Immature natural killer cell (primary cell): ENCODE measurements around the gene EFCAB11. TPM values are rescaled to one million over a fixed set of nuclear protein-coding genes. Genes with fewer than 3 reads are reported as not detected.

ENCODE experiments used
- DNase-seq, 3 donors: peaks; one replicate each; pipeline ENCODE4 v3.0.0; 2022; ENCODE audit warnings: mixed read lengths in 1 of 3
- H3K27ac Mint-ChIP-seq, 6 donors: one replicate each; pipeline ENCODE4 v1.8.0; 2020; ENCODE audit warnings: mixed read lengths in 6 of 6, mild to moderate bottlenecking in 5 of 6, inconsistent platforms in 4 of 6, moderate library complexity in 3 of 6
- H3K27me3 Mint-ChIP-seq, 3 donors: one replicate each; pipeline ENCODE4 v1.8.0; 2020 to 2021; ENCODE audit warnings: low read depth in 3 of 3, mild to moderate bottlenecking in 3 of 3, mixed read lengths in 3 of 3, moderate library complexity in 3 of 3, inconsistent platforms in 1 of 3
- H3K36me3 Mint-ChIP-seq, 3 donors: one replicate each; pipeline ENCODE4 v1.8.0; 2020; ENCODE audit warnings: mixed read lengths in 3 of 3, inconsistent platforms in 2 of 3, mild to moderate bottlenecking in 2 of 3
- H3K4me1 Mint-ChIP-seq, 2 donors: one replicate each; pipeline ENCODE4 v1.8.0; 2020; ENCODE audit warnings: inconsistent platforms in 2 of 2, mild to moderate bottlenecking in 2 of 2, mixed read lengths in 2 of 2, moderate library complexity in 1 of 2
- H3K4me3 Mint-ChIP-seq, 5 donors: one replicate each; pipeline ENCODE4 v1.8.0; 2020; ENCODE audit warnings: mild to moderate bottlenecking in 5 of 5, mixed read lengths in 5 of 5, inconsistent platforms in 3 of 5, moderate library complexity in 3 of 5
- H3K9me3 Mint-ChIP-seq, 6 donors: one replicate each; pipeline ENCODE4 v1.8.0; 2020; ENCODE audit warnings: mild to moderate bottlenecking in 6 of 6, mixed read lengths in 6 of 6, inconsistent platforms in 4 of 6, moderate library complexity in 3 of 6
- polyA plus RNA-seq, 3 donors: library from polyadenylated mRNA; unstranded; fragments of 300-500 nt; fragmentation: Illumina TruSeq; gene quantifications; one replicate each; pipeline ENCODE4 v1.2.3, GENCODE V29; 2021

Gene EFCAB11
- polyA plus RNA-seq, 3 donors from 2014 or later, result 3.5 to 6.3 (median 6.1) TPM

GRCh38 chr14:89746654-89747053, 207.9 kb downstream of the EFCAB11 start:
- Mint-ChIP-seq H3K4me3 (no peak overlapping the region), H3K27me3 (peaks cover 0 to 3% (median 2%) of the 10 kb centered on the region in 3 donors), H3K36me3 (peaks cover 0 to 15% (median 9%) of the 10 kb centered on the region in 3 donors), H3K27ac (no peak overlapping the region), H3K9me3 (peaks cover 0 to 5% (median under 1%) of the 10 kb centered on the region in 6 donors), H3K4me1 (peaks cover 11 to 13% of the 10 kb centered on the region in 2 donors)
- DNase-seq, result no peak

- H3K27me3 Mint-ChIP-seq, result peaks cover 0 to 3% (median 2%) of the 10 kb centered on the region in 3 donors
- H3K9me3 Mint-ChIP-seq, result peaks cover 0 to 5% (median under 1%) of the 10 kb centered on the region in 6 donors
- peaks cover 0 to 17% (median 11%) of the 10 kb centered on the region in 3 donors for H3K36me3 Mint-ChIP-seq
- no peak for DNase-seq
- H3K4me1 Mint-ChIP-seq, result peaks cover 6 to 9% of the 10 kb centered on the region in 2 donors
- no peak overlapping the region for H3K27ac Mint-ChIP-seq
- H3K4me3 Mint-ChIP-seq, result no peak overlapping the region
These were observed 208.4 kb downstream of the EFCAB11 start for GRCh38 chr14:89746135-89746534.

Other genes with a start within 250 kb of the EFCAB11 start
- gene TDP1, start 1.2 kb upstream of the EFCAB11 start, polyA plus RNA-seq, result 10 to 100 TPM; 25.8 to 31.4 (median 27.0) TPM
- under 1 TPM in 1 of 3 donors, not detected in 2; 0.09 TPM for gene KCNK13, start 107.3 kb upstream of the EFCAB11 start, polyA plus RNA-seq